Osteocyte (in vitro differentiated cells): ENCODE data around the gene PDCD1. TPM values are rescaled to one million over a fixed set of nuclear protein-coding genes. Genes with fewer than 3 reads are reported as not detected.

Source experiments
- DNase-seq: peaks from one replicate; pipeline ENCODE4 v3.0.0; 2021; ENCODE audit warnings: mixed read lengths; ENCODE audit not compliant: unreplicated experiment; ENCODE audit errors: extremely low spot score
- H3K27ac Mint-ChIP-seq: one replicate; pipeline ENCODE4 v1.8.0; 2021; ENCODE audit warnings: mild to moderate bottlenecking, mixed read lengths; ENCODE audit not compliant: unreplicated experiment
- H3K27me3 Mint-ChIP-seq: one replicate; pipeline ENCODE4 v1.8.0; 2021; ENCODE audit warnings: mixed read lengths; ENCODE audit not compliant: unreplicated experiment
- H3K36me3 Mint-ChIP-seq: one replicate; pipeline ENCODE4 v1.8.0; 2021; ENCODE audit warnings: mixed read lengths; ENCODE audit not compliant: unreplicated experiment
- H3K4me1 Mint-ChIP-seq: one replicate; pipeline ENCODE4 v1.8.0; 2021; ENCODE audit warnings: mixed read lengths; ENCODE audit not compliant: unreplicated experiment
- H3K4me3 Mint-ChIP-seq: one replicate; pipeline ENCODE4 v1.8.0; 2021; ENCODE audit warnings: mild to moderate bottlenecking, moderate library complexity, mixed read lengths; ENCODE audit not compliant: unreplicated experiment
- H3K9me3 Mint-ChIP-seq: one replicate; pipeline ENCODE4 v1.8.0; 2021; ENCODE audit warnings: mixed read lengths; ENCODE audit not compliant: unreplicated experiment
- CTCF ChIP-seq: fragments of 200-600 bp; sonication (generic); IDR thresholded peaks from 2 replicates; pipeline ENCODE4 v1.5.0; 2021; ENCODE audit warnings: antibody characterized with exemption, mild to moderate bottlenecking, moderate library complexity
- total RNA-seq: library from RNA; stranded (reverse); gene quantifications from 2 replicates; pipeline ENCODE4 v1.2.1, GENCODE V29; 2021

The PDCD1 gene
- total RNA-seq, 1 donor from 2014 or later, result not detected

DNA sequence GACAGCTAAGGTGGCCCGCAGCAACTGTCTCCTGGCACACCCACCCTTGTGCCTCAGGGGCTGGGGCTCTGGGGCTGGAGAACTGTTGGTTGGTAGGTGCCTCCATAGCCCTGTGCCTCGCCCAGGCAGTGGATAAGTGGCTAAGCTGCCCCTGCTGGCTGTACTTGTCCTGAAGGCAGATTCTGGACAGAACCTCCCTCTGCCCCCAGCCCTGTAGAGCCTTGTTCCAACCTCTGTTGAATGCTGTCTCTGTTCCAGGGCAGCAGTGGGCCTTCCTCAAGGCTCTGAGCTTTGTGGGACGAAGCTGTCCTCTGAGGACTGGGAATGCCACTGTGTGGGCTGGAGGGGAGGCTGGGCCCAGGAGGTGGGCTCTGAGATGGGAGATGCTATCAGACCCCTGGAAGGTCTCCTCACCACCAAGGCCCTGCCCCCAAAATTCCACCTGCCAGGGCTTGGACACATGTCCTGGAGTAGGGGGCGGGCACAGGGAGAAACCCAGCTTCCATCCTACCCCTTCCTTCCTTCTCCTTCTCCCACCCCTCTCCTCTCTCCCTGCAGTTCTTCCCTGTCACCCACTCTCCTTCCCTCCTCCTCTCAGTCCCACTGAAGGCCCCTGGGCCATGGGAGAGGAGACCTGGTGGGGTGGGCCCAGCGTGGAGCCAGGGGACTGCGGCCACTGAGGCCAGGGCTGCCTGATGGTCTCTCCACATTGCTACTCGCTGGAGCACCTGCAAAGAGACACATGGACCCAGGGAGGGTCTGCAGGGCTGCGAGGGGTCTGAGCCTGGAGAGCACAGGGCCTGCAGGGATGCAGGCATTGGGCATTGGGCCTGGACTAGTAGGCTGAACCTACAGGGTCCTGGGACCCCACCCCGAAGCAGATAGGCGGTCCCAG lies 1.7 kb upstream of the PDCD1 start:
- no peak for TF ChIP-seq CTCF
- H3K4me1 Mint-ChIP-seq, result peaks cover 1% of the 10 kb centered on the region
- no peak overlapping the region for H3K27ac Mint-ChIP-seq
- H3K27me3 Mint-ChIP-seq, result peaks cover 6% of the 10 kb centered on the region
- no peaks in the 10 kb centered on the region for H3K36me3 Mint-ChIP-seq
- no peak for DNase-seq
- H3K9me3 Mint-ChIP-seq, result no peaks in the 10 kb centered on the region
- H3K4me3 Mint-ChIP-seq, result no peak overlapping the region

- H3K4me1 Mint-ChIP-seq, result peaks cover 1% of the 10 kb centered on the region
- H3K9me3 Mint-ChIP-seq, result no peaks in the 10 kb centered on the region
- no peaks in the 10 kb centered on the region for H3K36me3 Mint-ChIP-seq
- peaks cover 4% of the 10 kb centered on the region for H3K27me3 Mint-ChIP-seq
- H3K4me3 Mint-ChIP-seq, result no peak overlapping the region
- no peak for TF ChIP-seq CTCF
- DNase-seq, result no peak
- H3K27ac Mint-ChIP-seq, result no peak overlapping the region
Observed at GRCh38 chr2:241859436-241860183, 916 bp upstream of the PDCD1 start.

DNA sequence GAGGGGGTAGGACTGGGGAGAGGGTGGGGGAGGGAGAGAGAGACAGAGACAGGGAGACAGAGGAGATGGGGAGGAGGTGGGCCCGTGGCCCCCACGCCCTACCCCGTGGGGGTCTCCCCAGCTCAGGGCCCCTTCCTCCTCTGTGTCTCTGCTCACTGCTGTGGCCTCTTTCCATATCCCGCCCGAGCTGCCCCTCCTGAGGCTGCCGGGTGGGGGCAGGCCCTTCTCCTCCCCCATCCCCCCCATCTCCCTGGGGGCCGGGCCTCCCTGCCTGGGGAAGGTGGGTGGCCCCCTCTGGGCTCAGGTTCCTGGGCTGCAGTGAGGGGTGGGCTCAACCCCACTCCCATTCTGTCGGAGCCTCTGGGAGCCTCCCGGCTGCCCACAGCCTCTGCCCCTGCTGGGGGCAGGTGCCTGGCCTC lies 332 bp upstream of the PDCD1 start:
- H3K9me3 Mint-ChIP-seq, result no peaks in the 10 kb centered on the region
- peaks cover 4% of the 10 kb centered on the region for H3K27me3 Mint-ChIP-seq
- H3K4me1 Mint-ChIP-seq, result peaks cover 1% of the 10 kb centered on the region
- no peak overlapping the region for H3K27ac Mint-ChIP-seq
- DNase-seq, result no peak
- no peak for TF ChIP-seq CTCF
- no peaks in the 10 kb centered on the region for H3K36me3 Mint-ChIP-seq
- H3K4me3 Mint-ChIP-seq, result no peak overlapping the region

GRCh38 chr2:241857572-241858121 lies 1.0 kb downstream of the PDCD1 start:
- no peak overlapping the region for H3K27ac Mint-ChIP-seq
- peaks cover 4% of the 10 kb centered on the region for H3K27me3 Mint-ChIP-seq
- DNase-seq, result no peak
- peaks cover 1% of the 10 kb centered on the region for H3K4me1 Mint-ChIP-seq
- H3K36me3 Mint-ChIP-seq, result no peaks in the 10 kb centered on the region
- no peak for TF ChIP-seq CTCF
- H3K4me3 Mint-ChIP-seq, result no peak overlapping the region
- no peaks in the 10 kb centered on the region for H3K9me3 Mint-ChIP-seq
